Measurements from ENCODE around the gene POLR2H. TPM values are rescaled to one million over a fixed set of nuclear protein-coding genes. Genes with fewer than 3 reads are reported as not detected.
"Not testable (repeated sequence)": the region's sequence is repeated elsewhere in the genome, so short reads cannot be mapped to it uniquely, and the experiment has no call there.

POLR2H gene
- polyA plus RNA-seq, 3 donors: 87.1 to 91.3 (median 90.0) TPM

DNA sequence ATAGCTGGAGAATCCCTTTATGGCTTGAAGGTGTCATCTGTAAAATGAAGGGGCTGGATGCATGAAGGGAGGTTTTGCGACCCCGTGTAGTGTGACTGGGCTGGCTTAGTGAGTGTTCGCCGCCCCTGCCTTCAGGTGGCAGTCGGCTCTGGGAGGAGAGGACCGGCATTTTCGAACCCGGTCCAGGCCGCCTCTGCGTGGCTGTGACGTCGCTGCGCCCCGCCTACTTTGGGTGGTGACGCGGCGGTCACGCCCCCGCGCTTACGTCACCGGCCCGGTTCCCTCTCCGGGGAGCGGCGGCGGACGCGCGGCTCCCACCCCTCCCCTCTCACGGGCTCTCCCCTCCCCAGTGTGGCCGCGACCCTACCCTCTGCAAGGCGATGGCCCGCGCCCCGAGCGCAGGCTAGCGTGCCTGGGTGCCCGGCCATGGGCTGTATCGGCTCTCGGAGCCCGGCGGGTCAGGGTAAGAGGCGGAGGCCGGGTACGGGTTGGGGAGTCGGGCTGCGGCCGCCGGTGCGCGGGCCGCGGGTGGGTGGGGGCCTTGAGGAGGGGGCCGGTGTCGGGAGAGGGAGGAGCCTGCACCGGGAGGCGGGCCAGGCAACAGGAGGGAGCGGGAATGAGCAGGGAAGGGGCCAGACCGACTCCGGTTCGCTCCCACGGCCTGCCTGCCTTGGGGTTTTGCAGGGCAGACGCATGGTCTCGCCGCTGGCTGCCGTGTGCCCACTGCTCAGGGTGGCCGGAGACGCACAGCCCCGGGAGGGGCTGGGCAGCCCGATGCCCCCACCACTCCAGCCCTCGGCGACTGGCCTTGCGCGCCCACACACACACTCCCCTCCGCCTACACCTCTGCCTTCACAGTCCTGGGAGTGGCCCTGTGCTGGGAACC, 25.6 kb upstream of the POLR2H start:
- no peak for DNase-seq (ENCODE audit: low read depth in 3 of 3, low spot score in 2 of 3)

DNA sequence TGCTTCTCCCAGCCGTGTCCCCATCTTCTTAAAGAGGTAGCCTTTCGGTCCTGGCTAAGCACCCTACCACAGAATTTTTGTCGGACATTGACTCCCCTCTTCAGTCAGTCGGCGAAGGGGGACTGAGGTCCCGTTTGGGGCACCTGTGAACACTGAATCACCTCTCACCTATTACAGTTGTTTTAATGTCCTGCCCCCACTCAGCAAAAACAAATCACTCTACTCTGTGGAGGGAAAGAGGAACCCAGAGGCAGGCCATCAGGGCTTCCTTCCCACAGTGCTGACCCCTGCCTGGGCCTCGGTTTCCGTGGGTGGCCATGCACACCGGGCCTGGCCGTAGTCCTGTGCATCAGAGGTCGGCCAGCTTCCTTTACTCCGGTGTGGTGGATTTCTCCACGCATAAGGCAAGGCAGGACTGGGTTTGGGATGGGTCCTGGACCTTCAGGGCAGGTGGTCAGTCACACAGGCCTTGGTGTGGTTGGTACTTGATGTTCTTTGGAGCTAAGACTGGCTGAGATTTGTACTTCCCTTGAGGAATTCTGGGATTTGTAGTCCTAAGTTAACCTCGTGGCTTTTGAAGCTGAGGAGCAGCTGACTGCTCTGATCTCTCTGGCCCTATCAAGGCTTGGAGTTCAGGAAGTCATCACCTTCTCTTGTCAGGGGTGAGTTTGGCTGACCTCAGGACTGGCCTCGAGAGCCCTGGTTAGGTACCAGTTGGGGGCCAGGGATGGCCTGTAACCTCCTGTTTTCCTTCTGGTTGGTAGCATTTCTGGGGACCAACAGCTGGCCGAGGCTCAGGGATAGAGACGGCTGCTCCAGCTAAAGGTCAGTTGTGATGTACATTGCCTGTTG, 24.7 kb upstream of the POLR2H start:
- no peak for DNase-seq (ENCODE audit: low read depth in 3 of 3, low spot score in 2 of 3)

DNA sequence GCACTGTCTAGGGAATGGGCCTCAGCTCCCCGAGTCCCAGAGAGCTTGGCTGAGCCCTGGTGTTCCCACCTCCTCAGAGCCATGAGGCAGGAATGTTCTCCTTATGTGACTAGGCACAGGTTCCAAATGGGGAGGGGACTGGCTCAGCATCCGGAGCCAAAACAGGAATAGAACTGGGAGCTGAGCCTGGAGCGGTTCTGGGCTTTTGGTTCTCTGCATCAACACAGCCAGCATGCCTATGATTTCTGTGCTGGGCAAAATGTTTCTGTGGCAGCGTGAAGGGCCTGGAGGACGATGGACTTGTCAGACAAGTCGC, 24.2 kb upstream of the POLR2H start, which contains the start of gene FAM131A:
Gene FAM131A (plus strand): TSS at position 202 of the 316 bp plus-strand sequence. CDS start 31 bp downstream, at position 233.
- DNase-seq (ENCODE audit: low read depth in 3 of 3, low spot score in 2 of 3): no peak

DNA sequence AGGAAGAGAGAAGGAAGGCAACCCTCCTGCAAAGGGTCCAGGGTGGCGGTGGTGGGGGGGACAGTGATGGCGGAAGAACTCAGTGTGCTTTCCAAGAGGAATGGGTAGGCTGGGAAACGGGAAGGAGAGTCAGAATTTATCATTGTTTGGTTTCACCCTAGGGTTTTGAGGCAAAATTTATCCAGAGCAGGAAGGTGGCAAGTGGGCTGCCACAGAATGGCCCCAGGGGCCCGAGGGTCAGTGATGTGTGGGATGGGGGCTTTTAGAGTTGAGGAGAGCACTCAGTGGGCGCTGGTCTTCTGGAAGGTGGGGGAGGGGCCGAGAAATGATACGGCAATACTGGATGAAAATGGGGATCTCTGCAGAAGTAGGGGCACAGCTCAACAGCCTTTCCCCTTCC, 23.5 kb upstream of the POLR2H start:
- no peak for DNase-seq (ENCODE audit: low read depth in 3 of 3, low spot score in 2 of 3)

DNA sequence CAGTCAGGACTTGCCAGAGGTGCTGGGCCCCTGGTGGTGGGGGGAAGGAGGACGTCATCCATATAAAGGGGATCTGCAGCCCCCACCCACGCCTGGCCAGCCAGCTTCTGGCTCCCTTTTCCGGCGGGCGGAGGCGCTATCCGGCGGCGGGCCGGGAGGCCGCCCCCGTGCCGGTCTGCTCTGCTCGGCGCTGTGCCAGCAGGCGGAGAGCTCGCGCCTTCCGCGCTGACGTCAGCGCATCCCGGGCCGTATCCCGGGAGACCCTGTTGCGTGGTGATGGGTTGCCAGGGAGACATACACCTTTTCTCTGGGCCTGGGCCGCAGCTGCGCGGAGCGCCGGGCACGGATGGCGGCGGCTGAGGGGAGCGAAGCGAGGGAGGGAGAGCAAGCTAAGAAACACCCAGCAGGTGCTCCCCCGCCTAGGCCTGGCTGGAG, 23.0 kb upstream of the POLR2H start:
- no peak for DNase-seq (ENCODE audit: low read depth in 3 of 3, low spot score in 2 of 3)

DNA sequence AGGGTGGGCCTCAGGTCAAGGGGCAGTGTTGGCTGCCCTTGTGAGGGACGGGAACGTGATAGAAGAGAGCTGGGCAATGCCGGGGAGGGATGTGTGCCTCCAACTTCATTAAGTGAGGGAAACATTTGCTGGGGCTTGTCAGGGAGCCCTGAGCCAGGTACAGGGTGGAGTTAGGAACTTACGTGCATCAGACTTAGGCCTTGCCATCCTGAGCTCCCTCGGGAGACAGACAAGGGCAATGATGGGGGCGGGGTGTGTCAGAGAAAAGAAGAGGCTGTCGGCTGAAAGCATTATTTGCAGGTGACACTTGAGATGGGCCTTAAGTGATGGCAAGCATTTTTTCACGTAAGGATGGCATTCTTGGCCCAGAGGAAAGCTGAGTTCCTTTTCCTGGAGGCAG, 22.5 kb upstream of the POLR2H start:
- DNase-seq (ENCODE audit: low read depth in 3 of 3, low spot score in 2 of 3): no peak

DNA sequence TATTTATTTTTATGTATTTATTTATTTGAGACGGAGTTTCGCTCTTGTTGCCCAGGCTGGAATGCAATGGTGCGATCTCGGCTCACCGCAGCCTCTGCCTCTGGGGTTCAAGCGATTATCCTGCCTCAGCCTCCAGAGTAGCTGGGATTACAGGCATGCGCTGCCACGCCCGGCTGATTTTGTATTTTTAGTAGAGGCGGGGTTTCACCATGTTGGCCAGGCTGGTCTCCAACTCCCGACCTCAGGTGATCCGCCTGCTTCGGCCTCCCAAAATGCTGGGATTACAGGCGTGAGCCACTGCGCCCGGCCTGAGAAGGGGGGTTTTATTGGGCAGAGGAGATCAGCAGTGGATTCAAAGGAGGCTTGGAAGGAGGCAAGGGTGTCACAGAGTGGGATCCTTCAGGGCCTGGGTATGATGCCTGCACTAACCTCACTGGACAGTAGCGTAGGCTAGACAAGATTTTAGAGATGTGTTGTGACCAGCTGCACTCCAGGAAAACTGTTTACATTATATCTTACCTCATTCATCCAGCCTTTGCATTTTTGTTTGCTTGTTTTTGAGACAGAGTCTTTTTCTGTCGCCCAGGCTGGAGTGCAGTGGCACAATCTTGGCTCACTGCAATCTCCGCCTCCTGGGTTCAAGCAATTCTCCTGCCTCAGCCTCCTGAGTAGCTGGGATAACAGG, 21.9 kb upstream of the POLR2H start:
- DNase-seq (ENCODE audit: low read depth in 3 of 3, low spot score in 2 of 3): not testable (repeated sequence)

DNA sequence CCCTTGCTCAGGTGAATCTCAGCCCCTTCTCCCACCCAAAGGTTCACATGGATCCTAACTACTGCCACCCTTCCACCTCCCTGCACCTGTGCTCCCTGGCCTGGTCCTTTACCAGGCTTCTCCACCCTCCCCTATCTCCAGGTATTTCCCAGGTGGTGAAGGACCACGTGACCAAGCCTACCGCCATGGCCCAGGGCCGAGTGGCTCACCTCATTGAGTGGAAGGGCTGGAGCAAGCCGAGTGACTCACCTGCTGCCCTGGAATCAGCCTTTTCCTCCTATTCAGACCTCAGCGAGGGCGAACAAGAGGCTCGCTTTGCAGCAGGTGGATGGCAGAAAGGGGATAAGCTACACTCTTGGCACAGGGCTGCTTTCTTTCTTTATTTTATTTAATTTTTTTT, 19.6 kb upstream of the POLR2H start:
- no peak for DNase-seq (ENCODE audit: low read depth in 3 of 3, low spot score in 2 of 3)

DNA sequence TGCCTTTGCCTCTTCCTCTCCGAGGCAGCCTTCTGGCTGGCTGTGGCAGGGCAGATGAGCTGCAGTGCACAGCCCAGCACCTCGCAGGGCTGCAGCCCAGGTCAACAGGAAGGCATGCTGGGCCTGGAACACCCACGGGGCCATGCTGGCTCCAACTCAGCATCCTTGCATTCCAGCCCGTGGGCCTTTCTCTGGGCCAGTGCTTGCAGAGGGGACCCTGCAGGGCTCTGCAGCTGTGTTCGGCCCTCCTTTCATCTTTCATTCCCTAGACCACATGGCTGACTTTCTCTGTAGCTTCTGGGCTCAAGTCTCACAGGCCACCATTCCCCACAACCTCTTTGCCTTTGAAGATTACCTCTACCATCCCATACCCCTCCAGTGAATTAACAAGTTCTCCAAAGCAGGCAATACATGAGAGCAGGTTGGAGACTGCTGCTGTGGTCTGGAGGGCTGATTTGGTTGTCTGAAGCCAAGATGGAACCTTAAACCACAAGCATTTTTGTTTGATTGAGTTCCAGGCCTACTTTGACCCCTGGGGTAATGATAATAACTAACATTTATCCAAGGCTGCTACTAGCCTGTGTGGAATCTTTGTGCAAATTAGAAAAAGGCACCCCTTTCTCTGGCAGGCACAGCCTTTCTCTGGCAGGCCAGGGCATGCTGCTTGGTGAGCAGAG, 18.2 kb upstream of the POLR2H start:
- DNase-seq (ENCODE audit: low read depth in 3 of 3, low spot score in 2 of 3): no peak

DNA sequence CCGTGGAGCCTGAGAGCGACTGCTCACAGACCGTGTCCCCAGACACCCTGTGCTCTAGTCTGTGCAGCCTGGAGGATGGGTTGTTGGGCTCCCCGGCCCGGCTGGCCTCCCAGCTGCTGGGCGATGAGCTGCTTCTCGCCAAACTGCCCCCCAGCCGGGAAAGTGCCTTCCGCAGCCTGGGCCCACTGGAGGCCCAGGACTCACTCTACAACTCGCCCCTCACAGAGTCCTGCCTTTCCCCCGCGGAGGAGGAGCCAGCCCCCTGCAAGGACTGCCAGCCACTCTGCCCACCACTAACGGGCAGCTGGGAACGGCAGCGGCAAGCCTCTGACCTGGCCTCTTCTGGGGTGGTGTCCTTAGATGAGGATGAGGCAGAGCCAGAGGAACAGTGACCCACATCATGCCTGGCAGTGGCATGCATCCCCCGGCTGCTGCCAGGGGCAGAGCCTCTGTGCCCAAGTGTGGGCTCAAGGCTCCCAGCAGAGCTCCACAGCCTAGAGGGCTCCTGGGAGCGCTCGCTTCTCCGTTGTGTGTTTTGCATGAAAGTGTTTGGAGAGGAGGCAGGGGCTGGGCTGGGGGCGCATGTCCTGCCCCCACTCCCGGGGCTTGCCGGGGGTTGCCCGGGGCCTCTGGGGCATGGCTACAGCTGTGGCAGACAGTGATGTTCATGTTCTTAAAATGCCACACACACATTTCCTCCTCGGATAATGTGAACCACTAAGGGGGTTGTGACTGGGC, 16.8 kb upstream of the POLR2H start:
- no peak for DNase-seq (ENCODE audit: low read depth in 3 of 3, low spot score in 2 of 3)

DNA sequence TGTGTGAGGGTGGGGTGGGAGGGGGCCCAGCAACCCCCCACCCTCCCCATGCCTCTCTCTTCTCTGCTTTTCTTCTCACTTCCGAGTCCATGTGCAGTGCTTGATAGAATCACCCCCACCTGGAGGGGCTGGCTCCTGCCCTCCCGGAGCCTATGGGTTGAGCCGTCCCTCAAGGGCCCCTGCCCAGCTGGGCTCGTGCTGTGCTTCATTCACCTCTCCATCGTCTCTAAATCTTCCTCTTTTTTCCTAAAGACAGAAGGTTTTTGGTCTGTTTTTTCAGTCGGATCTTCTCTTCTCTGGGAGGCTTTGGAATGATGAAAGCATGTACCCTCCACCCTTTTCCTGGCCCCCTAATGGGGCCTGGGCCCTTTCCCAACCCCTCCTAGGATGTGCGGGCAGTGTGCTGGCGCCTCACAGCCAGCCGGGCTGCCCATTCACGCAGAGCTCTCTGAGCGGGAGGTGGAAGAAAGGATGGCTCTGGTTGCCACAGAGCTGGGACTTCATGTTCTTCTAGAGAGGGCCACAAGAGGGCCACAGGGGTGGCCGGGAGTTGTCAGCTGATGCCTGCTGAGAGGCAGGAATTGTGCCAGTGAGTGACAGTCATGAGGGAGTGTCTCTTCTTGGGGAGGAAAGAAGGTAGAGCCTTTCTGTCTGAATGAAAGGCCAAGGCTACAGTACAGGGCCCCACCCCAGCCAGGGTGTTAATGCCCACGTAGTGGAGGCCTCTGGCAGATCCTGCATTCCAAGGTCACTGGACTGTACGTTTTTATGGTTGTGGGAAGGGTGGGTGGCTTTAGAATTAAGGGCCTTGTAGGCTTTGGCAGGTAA, 16.0 kb upstream of the POLR2H start:
- DNase-seq (ENCODE audit: low read depth in 3 of 3, low spot score in 2 of 3): peak in 1 of 3 donors; percentile 34

DNA sequence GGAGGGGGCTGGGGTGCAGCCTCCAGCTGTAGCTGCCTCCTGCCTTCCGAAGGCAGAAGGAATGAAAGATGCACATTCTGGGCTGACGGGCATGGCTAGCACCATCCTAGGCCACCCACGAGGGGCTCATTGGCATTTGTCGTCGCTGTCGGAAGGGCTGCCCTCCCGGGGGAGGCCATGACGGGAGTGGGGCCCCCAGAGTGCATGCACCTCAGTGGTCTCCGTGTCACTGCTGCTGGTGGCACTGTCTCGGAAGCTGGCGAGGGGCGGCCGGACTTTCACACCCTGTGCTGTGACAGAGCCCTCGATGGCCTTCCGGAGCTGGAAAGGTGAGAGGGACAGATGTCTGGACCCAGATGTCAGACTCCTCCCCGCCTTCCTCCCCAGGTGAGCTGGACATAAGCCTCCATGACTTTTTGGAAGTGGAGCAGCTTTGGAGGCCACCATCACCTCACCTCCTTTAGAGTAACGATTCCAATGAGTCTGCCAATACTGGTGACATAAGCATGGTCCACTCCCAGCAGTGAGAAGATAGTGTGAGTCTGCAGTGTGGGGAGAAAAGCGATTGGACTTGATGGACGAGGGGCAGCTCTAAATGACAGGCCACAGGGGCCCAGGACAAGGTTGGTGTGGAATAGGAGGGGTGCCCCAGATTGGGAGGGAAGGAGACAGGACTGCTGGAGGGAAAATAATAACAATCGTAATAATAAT, 14.9 kb upstream of the POLR2H start:
- no peak for DNase-seq (ENCODE audit: low read depth in 3 of 3, low spot score in 2 of 3)

DNA sequence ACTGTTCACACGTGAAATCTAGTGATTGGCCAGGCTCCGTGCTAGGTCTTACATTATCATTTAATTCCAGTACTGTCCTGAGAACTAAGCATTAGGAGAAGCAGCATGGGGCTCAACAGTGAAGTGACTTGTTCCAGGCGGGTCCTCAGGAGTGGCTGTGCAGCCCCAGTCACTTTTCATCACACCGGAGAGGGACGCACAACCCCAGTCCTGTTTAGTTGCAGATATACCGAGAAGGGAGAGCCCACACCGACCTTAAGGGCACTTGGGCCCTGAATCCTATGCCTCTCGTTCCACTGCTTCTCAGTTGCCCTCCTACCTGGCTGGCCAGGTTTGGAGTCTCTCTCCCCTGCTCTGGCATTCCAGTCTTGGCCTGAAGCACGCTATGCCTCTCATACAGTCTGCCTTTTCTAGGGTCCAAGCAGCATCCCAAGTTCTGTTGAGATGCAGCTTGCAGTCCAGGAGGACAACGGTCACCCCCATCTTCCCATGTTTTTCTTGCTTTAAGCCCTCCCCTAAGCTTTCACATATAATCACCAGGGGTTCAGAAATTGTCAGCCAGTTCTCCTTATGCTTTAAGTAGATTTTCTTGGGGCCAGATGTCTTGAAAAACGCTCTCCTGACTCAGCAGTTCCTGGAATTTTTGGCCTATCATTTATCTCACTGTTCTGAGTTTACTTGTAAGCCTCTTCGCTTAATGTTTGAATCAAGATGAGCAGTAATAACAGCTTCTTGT, 14.0 kb upstream of the POLR2H start:
- no peak for DNase-seq (ENCODE audit: low read depth in 3 of 3, low spot score in 2 of 3)

DNA sequence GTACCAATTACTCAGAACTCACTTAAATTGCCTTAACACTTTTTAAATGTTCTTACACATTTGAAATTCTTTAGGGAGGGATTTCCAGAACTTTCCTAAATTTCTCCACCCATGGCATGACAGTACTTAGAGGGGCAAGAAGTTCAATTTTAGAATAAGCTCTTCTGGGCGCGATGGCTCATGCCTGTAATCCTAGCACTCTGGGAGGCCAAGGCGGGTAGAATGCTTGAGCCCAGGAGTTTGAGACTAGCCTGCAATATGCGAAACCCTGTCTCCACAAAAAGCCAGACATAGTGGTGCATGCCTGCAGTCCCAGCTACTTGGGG, 13.5 kb upstream of the POLR2H start:
- no peak for DNase-seq (ENCODE audit: low read depth in 3 of 3, low spot score in 2 of 3)

DNA sequence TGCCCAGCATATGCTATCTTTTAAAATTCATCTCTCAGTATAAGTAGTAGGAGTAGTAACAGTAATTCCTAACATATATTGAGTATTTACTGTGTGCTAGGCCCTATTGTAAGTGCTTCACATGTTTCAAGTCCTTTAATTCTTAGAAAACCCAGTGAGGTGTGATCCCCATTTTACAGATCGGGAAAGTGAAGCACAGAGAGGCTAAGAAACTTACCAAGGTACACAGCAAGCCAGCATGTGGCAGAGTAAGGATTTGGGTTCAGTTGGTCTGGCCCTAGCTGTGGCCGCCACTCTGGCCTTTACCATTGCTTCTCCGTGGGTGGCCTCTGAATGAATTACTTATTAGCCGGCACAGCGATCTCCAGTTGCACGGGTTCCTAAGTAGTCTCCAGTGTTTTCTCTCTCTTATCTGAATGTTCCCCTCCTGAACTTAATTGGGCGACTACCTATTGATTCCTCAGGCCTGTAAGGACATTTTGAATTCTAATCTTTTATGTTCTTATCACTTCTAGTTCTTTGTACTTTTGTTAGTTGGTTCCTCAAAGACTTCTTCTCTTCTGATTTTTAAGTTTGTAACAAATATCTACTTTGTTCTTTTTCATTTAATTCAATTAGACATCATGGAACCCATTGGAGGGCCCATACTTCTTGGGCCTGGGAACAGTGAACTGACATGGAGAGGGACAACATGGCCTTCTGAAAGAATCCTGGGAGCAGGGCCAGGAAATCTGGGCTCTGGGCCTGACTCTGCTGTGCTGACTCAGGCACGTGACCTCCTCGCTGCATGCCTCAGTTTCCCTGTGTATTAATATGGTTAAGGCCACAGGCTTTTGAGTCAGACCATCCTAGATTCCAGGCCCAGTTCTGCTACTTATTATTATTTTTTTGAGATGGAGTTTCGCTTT, 11.7 kb upstream of the POLR2H start:
- DNase-seq (ENCODE audit: low read depth in 3 of 3, low spot score in 2 of 3): no peak

DNA sequence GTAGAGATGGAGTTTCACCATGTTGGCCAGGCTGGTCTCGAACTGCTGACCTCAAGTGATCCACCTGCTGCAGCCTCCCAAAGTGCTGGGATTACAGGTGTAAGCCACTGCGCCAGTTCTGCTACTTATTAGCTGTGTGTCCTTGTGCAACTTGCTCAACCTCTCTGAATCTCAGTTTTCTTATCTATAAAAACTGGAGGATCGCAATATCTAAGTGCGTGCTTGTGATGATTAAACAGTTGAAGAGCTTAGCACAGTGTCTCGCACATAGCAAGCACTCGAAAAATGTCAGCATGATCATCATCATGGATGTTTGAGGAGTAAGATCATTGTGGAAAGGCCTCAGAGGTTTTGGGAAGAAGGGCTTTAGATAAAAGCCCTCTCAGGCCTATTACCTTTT, 10.9 kb upstream of the POLR2H start:
- DNase-seq (ENCODE audit: low read depth in 3 of 3, low spot score in 2 of 3): no peak
